Measurements from ENCODE around the gene PARS2.

PARS2 gene

GRCh38 chr1:54736685-54737084, 27.6 kb downstream of the PARS2 start:
- DNase-seq (ENCODE audit: low read depth): no peak

- no peak for DNase-seq (ENCODE audit: low read depth)
Measured at GRCh38 chr1:54728027-54728426, 36.3 kb downstream of the PARS2 start.

- DNase-seq (ENCODE audit: low read depth): no peak
Measured at GRCh38 chr1:54724771-54725170, 39.6 kb downstream of the PARS2 start.

GRCh38 chr1:54723985-54724384, 40.3 kb downstream of the PARS2 start:
- DNase-seq (ENCODE audit: low read depth): no peak

- DNase-seq (ENCODE audit: low read depth): no peak
Measured at GRCh38 chr1:54721719-54722118, 42.6 kb downstream of the PARS2 start.

GRCh38 chr1:54716299-54717047, 47.9 kb downstream of the PARS2 start:
- no peak for DNase-seq (ENCODE audit: low read depth)

GRCh38 chr1:54715493-54716298, 48.6 kb downstream of the PARS2 start, which contains the start of gene TTC4:
TTC4 (plus strand) TSS chr1:54715861; CDS start chr1:54715909, 48 bp downstream.
- DNase-seq (ENCODE audit: low read depth): peak; percentile 69

- no peak for DNase-seq (ENCODE audit: low read depth)
Measured at GRCh38 chr1:54714881-54715492, 49.3 kb downstream of the PARS2 start.

- no peak for DNase-seq (ENCODE audit: low read depth)
Measured at GRCh38 chr1:54711536-54711935, 52.8 kb downstream of the PARS2 start.

- DNase-seq (ENCODE audit: low read depth): no peak
Measured at GRCh38 chr1:54710841-54711240, 53.5 kb downstream of the PARS2 start.

GRCh38 chr1:54710434-54710833, 53.9 kb downstream of the PARS2 start:
- no peak for DNase-seq (ENCODE audit: low read depth)

- no peak for DNase-seq (ENCODE audit: low read depth)
Measured at GRCh38 chr1:54709547-54710292, 54.6 kb downstream of the PARS2 start.

- no peak for DNase-seq (ENCODE audit: low read depth)
Measured at GRCh38 chr1:54708385-54708784, 55.9 kb downstream of the PARS2 start.

Data from activated gamma-delta T cell treated with anti-CD3 and anti-CD28 coated beads, Interleukin-2, amount 50 U/mL, for 16 hours (primary cell).